CD4-positive, alpha-beta T cell (primary cell): Measurements from ENCODE around the gene SERPINE2. TPM values are rescaled to one million over a fixed set of nuclear protein-coding genes. Genes with fewer than 3 reads are reported as not detected.
A peak's percentile ranks its signal among the peaks of the same experiment; 100 is the strongest.

Experiments used
- ATAC-seq: fragments of 200-7000 bp; cut with Tn5 transposase; one replicate; pipeline ENCODE4 v1.10.0; 2022; ENCODE audit warnings: mild to moderate bottlenecking; ENCODE audit not compliant: poor library complexity
- CTCF ChIA-PET: fragments of 350-600 bp; sonication (Branson Sonifier 250); formaldehyde crosslinking; loops from one replicate; lab custom pipeline; 2021; ENCODE audit warnings: antibody characterized with exemption, inconsistent platforms; lab: Charles Lee
- POLR2A ChIA-PET: fragments of 350-600 bp; sonication (Branson Sonifier 250); formaldehyde crosslinking; loops from one replicate; lab custom pipeline; 2021; ENCODE audit warnings: antibody characterized with exemption, inconsistent platforms; lab: Charles Lee
- DNase-seq, 14 experiments: peaks; one replicate each; pipeline ENCODE4 v3.0.0-alpha.2; 2013 to 2020; ENCODE audit warnings: mixed read lengths in 2 of 14
- H3K27ac ChIP-seq, 2 donors: one replicate each; pipeline versions ENCODE4 v1.5.1 to v1.7.0; 2013; ENCODE audit warnings: low read length in 2 of 2, low read depth in 1 of 2, mild to moderate bottlenecking in 1 of 2
- H3K27me3 ChIP-seq, 2 experiments: 1 replicate in 1 of 2; 2 replicates in 1 of 2; pipeline versions ENCODE4 v1.6.1 to v1.7.0; 2013; ENCODE audit warnings: low read length in 2 of 2, control low read depth in 1 of 2, mild to moderate bottlenecking in 1 of 2, moderate library complexity in 1 of 2; ENCODE audit not compliant: insufficient read depth in 2 of 2, control insufficient read depth in 1 of 2
- H3K36me3 ChIP-seq: one replicate; pipeline ENCODE4 v1.6.1; 2013; ENCODE audit warnings: low read length, control low read depth; ENCODE audit not compliant: insufficient read depth
- H3K4me1 ChIP-seq: one replicate; pipeline ENCODE4 v1.6.1; 2013; ENCODE audit warnings: low read length, control low read depth; ENCODE audit not compliant: insufficient read depth
- H3K4me3 ChIP-seq: one replicate; pipeline ENCODE4 v1.5.1; 2013; ENCODE audit warnings: mild to moderate bottlenecking, low read length, moderate library complexity
- H3K9me3 ChIP-seq, 2 experiments: 1 replicate in 1 of 2; 2 replicates in 1 of 2; pipeline versions ENCODE4 v1.6.1 to v1.7.0; 2013; ENCODE audit warnings: low read length in 2 of 2, mild to moderate bottlenecking in 2 of 2, control low read depth in 1 of 2, moderate library complexity in 1 of 2; ENCODE audit not compliant: control insufficient read depth in 1 of 2, insufficient read depth in 1 of 2
- H3K27ac Mint-ChIP-seq: one replicate; pipeline ENCODE4 v1.8.0; 2020; ENCODE audit warnings: mixed read lengths
- H3K27me3 Mint-ChIP-seq: one replicate; pipeline ENCODE4 v1.8.0; 2021; ENCODE audit warnings: mixed read lengths
- H3K36me3 Mint-ChIP-seq: one replicate; pipeline ENCODE4 v1.8.0; 2021; ENCODE audit warnings: low read depth, mixed read lengths
- H3K4me1 Mint-ChIP-seq: one replicate; pipeline ENCODE4 v1.8.0; 2021; ENCODE audit warnings: low read depth, mixed read lengths
- H3K4me3 Mint-ChIP-seq: one replicate; pipeline ENCODE4 v1.8.0; 2020; ENCODE audit warnings: mild to moderate bottlenecking, mixed read lengths
- H3K9me3 Mint-ChIP-seq: one replicate; pipeline ENCODE4 v1.8.0; 2020; ENCODE audit warnings: mixed read lengths
- intact Hi-C, 2 experiments: fragments of 100-400 bp; cut with DNase I in 1 of 2; cut with micrococcal nuclease in 1 of 2; formaldehyde crosslinking; loops; one replicate each; pipeline versions ENCODE4 v1.15.1 to v1.9.0; 2023 to 2025; cut with DNase I, micrococcal nuclease
- total RNA-seq, 174 experiments: library from RNA in 2 of 174; stranded (reverse) in 2 of 174; gene quantifications; one replicate each; pipeline ENCODE4 v1.2.3 and lab custom pipeline; 2021 to 2026
- TF ChIP-seq, protein P1 (sequence below): fragments of 200-600 bp; IDR thresholded peaks from one replicate; pipeline ENCODE4 v1.8.0; 2022; ENCODE audit warnings: antibody characterized with exemption, mild to moderate bottlenecking

The SERPINE2 gene
- total RNA-seq, 2 experiments from 2014 or later = 5.1 to 7.3 TPM

- no peaks in the 10 kb centered on the region for H3K36me3 ChIP-seq
- no peak overlapping the region for H3K27ac ChIP-seq
- H3K9me3 ChIP-seq = no peaks in the 10 kb centered on the region
- Mint-ChIP-seq H3K27ac (no peak overlapping the region), H3K27me3 (no peaks in the 10 kb centered on the region), H3K36me3 (peaks cover 5% of the 10 kb centered on the region), H3K9me3 (no peaks in the 10 kb centered on the region), H3K4me3 (no peak overlapping the region), H3K4me1 (peaks cover 81% of the 10 kb centered on the region)
- TF ChIP-seq, protein P1, sequence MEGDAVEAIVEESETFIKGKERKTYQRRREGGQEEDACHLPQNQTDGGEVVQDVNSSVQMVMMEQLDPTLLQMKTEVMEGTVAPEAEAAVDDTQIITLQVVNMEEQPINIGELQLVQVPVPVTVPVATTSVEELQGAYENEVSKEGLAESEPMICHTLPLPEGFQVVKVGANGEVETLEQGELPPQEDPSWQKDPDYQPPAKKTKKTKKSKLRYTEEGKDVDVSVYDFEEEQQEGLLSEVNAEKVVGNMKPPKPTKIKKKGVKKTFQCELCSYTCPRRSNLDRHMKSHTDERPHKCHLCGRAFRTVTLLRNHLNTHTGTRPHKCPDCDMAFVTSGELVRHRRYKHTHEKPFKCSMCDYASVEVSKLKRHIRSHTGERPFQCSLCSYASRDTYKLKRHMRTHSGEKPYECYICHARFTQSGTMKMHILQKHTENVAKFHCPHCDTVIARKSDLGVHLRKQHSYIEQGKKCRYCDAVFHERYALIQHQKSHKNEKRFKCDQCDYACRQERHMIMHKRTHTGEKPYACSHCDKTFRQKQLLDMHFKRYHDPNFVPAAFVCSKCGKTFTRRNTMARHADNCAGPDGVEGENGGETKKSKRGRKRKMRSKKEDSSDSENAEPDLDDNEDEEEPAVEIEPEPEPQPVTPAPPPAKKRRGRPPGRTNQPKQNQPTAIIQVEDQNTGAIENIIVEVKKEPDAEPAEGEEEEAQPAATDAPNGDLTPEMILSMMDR = no peak
- ChIA-PET POLR2A (no interaction called here), CTCF (no interaction called here)
- no peak for DNase-seq
- no peak overlapping the region for H3K4me3 ChIP-seq
- no peak for ATAC-seq
- peaks cover 26% of the 10 kb centered on the region for H3K4me1 ChIP-seq
- H3K27me3 ChIP-seq = no peaks in the 10 kb centered on the region
- intact Hi-C loops = no loop called here
These were observed 104.2 kb downstream of the SERPINE2 start for GRCh38 chr2:223934870-223935269.

DNA sequence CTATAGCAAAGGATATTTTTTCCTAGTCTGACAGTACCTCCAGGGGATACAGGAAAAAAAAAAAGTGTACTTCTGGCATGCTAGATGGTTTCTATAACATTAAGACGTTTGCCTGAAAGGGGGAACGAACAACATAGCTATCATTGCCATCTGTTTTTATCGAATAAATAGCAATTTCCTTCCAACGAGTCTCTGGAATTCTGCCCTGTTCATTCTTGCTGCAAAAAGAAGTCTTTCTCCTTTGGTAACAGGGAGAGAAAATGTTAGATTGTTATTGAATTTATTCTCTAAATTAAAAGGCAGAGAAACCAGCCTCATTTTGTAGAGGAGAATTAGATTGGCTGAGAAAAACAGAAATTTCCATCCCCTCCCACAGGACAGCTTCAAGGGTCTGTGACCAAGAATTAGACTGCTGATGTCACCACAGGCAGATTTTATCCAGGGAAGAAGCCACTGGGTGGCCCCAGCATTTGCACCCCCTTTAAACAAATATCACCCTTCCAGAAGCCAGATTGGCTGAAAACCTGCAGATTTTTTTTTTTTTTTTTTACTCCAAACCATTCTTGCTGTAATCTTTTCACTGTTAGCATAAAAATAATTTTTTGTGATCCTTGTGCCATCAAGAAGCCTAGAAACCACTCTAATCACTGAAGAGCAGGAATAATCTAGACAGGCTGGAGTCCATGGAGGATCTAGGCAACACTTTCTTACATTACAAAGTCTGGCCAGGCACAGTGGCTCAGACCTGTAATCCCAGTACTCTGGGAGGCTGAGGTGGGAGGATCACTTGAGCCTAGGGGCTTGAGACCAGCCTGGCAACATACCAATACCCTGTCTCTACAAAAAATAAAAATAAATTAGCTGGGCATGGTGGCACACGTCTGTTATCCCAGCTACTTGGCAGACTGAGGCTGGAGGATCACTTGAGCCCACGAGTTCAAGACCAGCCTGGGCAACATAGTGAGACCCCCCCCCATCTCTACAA, 106.0 kb downstream of the SERPINE2 start:
- POLR2A ChIA-PET = interaction anchor here (0.7 to 0.8 kb wide), 3 partner anchors 9 to 139 kb away, joined by 3 to 4 read pairs (median 3); no protein-coding TSS in a partner anchor
- no peaks in the 10 kb centered on the region for H3K36me3 Mint-ChIP-seq

DNA sequence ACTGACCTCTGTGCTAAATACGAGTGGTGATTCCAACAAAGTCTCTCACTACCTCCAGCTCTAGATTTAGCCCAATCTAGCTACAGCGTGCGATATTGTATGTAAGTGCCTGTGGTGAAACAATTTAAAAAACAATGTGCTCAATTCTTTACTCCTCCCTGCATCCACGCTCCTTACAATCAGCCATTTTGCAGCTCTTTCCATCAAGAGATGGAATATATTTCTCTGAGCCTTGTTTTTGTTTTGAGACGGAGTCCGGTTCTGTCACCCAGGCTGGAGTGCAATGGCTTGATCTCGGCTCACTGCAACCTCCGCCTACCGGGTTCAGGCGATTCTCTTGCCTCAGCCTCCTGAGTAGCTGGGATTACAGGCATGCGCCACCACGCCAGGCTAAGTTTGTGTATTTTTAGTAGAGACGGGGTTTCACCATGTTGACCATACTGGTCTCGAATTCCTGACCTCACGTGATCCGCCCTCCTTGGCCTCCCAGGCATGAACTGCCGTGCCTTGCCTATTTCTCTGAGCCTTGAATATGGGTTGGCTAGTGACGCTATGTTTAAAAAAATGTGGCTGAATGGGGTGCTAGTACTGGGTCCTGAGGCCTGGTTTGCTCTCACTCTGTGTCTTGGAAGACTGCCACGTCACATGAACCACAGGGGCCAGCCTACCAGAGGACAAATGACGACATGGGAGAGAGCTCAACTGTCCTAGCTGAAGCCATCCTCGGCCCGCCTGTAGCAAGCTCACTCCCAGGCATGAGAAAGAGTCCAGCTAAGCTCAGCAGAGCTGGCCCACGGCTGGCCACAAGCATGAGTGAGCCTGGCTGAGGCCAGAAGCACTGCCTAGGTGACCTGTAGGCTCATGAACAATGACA, 108.7 kb downstream of the SERPINE2 start:
- Mint-ChIP-seq H3K27ac (peak overlapping the region; percentile 68), H3K27me3 (no peaks in the 10 kb centered on the region), H3K9me3 (no peaks in the 10 kb centered on the region), H3K4me1 (peaks cover 68% of the 10 kb centered on the region), H3K4me3 (peak overlapping the region; percentile 68), H3K36me3 (no peaks in the 10 kb centered on the region)
- no peaks in the 10 kb centered on the region for H3K9me3 ChIP-seq
- DNase-seq = peak in 2 of 14 experiments; percentile 37 to 54
- H3K27ac ChIP-seq = no peak overlapping the region
- H3K27me3 ChIP-seq = no peaks in the 10 kb centered on the region
- no peak overlapping the region for H3K4me3 ChIP-seq
- intact Hi-C loops = loop anchor here in 1 of 2 experiments (2.0 kb wide), 1 partner anchor 14 kb away; the partner anchor contains the start of gene WDFY1
- no peak for ATAC-seq
- H3K36me3 ChIP-seq = no peaks in the 10 kb centered on the region
- H3K4me1 ChIP-seq = peaks cover 28% of the 10 kb centered on the region
- ChIA-PET POLR2A (interaction anchor here (0.8 to 1.0 kb wide), 2 partner anchors 19 to 40 kb away, joined by 3 to 4 read pairs; no protein-coding TSS in a partner anchor), CTCF (no interaction called here)
- TF ChIP-seq, protein P1 = no peak

More for the DNA sequence above, 106.0 kb downstream of the SERPINE2 start:
- no peak overlapping the region for H3K4me3 ChIP-seq
- Mint-ChIP-seq H3K27me3 (no peaks in the 10 kb centered on the region), H3K4me3 (no peak overlapping the region), H3K27ac (no peak overlapping the region), H3K9me3 (no peaks in the 10 kb centered on the region), H3K4me1 (peaks cover 81% of the 10 kb centered on the region)
- no peaks in the 10 kb centered on the region for H3K9me3 ChIP-seq
- CTCF ChIA-PET = no interaction called here
- TF ChIP-seq, protein P1 = no peak
- no peaks in the 10 kb centered on the region for H3K27me3 ChIP-seq
- H3K36me3 ChIP-seq = no peaks in the 10 kb centered on the region
- peaks cover 38% of the 10 kb centered on the region for H3K4me1 ChIP-seq
- ATAC-seq = no peak
- no peak for DNase-seq
- intact Hi-C loops = no loop called here
- no peak overlapping the region for H3K27ac ChIP-seq
